ENCODE results near the gene FBXL17. TPM values are rescaled to one million over a fixed set of nuclear protein-coding genes. Genes with fewer than 3 reads are reported as not detected.

Gene FBXL17
- total and polyA plus RNA-seq, 2 of the 4 experiments (the other 2 are of a cell fraction): 3.9 to 8.1 TPM

DNA sequence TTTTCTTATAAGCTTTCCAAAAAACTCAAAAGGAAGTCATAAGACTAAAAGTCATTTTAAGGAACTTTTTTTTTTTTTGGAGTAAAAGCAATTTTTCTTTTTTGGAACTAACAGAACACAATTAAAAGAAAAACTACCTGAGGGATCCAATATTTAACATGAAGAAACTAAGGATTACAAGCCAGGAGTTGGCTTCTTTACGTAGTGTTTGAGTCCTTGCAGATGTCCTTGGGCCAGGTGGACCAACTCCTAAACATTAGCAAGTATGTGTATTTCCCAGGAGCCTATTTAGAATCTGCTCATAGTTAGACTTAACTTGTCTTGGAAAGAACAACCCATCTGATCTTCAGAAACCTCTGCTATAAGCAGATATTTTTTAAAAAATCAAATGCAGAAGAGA, 557.1 kb downstream of the FBXL17 start:
- in situ Hi-C loops (cut with MboI; ENCODE audit: low sequenced_read_pairs) (no loop called here), intact Hi-C loops (cut with micrococcal nuclease) (no loop called here), dilution Hi-C loops (cut with HindIII; ENCODE audit: low sequenced_read_pairs, unreplicated experiment) (no loop called here)
- no CpG with 5 or more reads among the region's 1 CpG for WGBS, 2 experiments (ENCODE audit: extremely low coverage in 2 of 2, insufficient read length in 1 of 2)
- Histone ChIP-seq H3K36me3 (ENCODE audit: control insufficient read depth, insufficient read depth, low read length) (no peaks in the 10 kb centered on the region), H3K4me3 (ENCODE audit: insufficient read depth, low read depth, low read length) (no peak overlapping the region), H3K9ac (ENCODE audit: low read depth, low read length) (no peak overlapping the region), H3K4ac (ENCODE audit: low read depth, low read length) (no peak overlapping the region), H2AFZ (replicated peaks; ENCODE audit: low read length, poor library complexity) (no peak overlapping the region), H2AK5ac (ENCODE audit: low read depth, low read length) (no peak overlapping the region), H3K14ac (replicated peaks; ENCODE audit: low read depth, low read length) (no peak overlapping the region), H3K9me1 (ENCODE audit: insufficient read depth, low read length) (no peaks in the 10 kb centered on the region; the same call in 1 of the 2 replicates), H4K5ac (ENCODE audit: low read depth, low read length) (no peak overlapping the region), H2BK20ac (ENCODE audit: low read depth, low read length) (no peak overlapping the region), H3K23ac (ENCODE audit: low read depth, low read length) (no peak overlapping the region), H3K9me3 (ENCODE audit: control insufficient read depth, insufficient read depth, low read length) (peaks cover 2% of the 10 kb centered on the region; the same call in 1 of the 2 replicates), H3K27ac (ENCODE audit: insufficient read depth, low read length) (no peak overlapping the region), H4K91ac (ENCODE audit: insufficient read depth, low read depth, low read length) (no peak overlapping the region), H2BK120ac (ENCODE audit: low read depth, low read length) (no peak overlapping the region), H2BK5ac (ENCODE audit: low read depth, low read length, poor library complexity, severe bottlenecking) (no peak overlapping the region), H3K4me2 (ENCODE audit: low read depth, low read length) (no peak overlapping the region), H3K27me3 (ENCODE audit: control insufficient read depth, insufficient read depth, low read length) (no peaks in the 10 kb centered on the region), H4K20me1 (ENCODE audit: insufficient read depth, low read length) (no peaks in the 10 kb centered on the region), H3K4me1 (ENCODE audit: control insufficient read depth, insufficient read depth, low read length) (no peaks in the 10 kb centered on the region), H4K8ac (ENCODE audit: low read depth in 2 of 2, low read length in 2 of 2) (no peak overlapping the region), H3K79me1 (ENCODE audit: low read depth in 1 of 2, low read length in 2 of 2) (no peaks in the 10 kb centered on the region), H3K18ac (ENCODE audit: low read depth, low read length) (no peak overlapping the region), H3K56ac (ENCODE audit: extremely low read depth, insufficient read depth, low read length) (no peak overlapping the region), H2BK15ac (ENCODE audit: low read depth, low read length) (no peak overlapping the region), H2AK9ac (replicated peaks; ENCODE audit: low read depth, low read length, poor library complexity) (no peak overlapping the region)
- ChIA-PET POLR2A (ENCODE audit: unreplicated experiment) (no interaction called here), CTCF (no interaction called here)
- TF ChIP-seq BHLHE40 (IDR thresholded peaks at IDR 0.05; ENCODE audit: low read depth, low read length): no peak
- TF ChIP-seq, protein P1, sequence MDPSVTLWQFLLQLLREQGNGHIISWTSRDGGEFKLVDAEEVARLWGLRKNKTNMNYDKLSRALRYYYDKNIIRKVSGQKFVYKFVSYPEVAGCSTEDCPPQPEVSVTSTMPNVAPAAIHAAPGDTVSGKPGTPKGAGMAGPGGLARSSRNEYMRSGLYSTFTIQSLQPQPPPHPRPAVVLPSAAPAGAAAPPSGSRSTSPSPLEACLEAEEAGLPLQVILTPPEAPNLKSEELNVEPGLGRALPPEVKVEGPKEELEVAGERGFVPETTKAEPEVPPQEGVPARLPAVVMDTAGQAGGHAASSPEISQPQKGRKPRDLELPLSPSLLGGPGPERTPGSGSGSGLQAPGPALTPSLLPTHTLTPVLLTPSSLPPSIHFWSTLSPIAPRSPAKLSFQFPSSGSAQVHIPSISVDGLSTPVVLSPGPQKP (IDR thresholded peaks at IDR 0.05; ENCODE audit: borderline replicate concordance, low read depth, low read length): no peak
- TF ChIP-seq, protein P2, sequence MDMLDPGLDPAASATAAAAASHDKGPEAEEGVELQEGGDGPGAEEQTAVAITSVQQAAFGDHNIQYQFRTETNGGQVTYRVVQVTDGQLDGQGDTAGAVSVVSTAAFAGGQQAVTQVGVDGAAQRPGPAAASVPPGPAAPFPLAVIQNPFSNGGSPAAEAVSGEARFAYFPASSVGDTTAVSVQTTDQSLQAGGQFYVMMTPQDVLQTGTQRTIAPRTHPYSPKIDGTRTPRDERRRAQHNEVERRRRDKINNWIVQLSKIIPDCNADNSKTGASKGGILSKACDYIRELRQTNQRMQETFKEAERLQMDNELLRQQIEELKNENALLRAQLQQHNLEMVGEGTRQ (IDR thresholded peaks at IDR 0.05; ENCODE audit: low read depth, low read length): no peak
- no peak for TF ChIP-seq SMC3 (IDR thresholded peaks at IDR 0.05; ENCODE audit: low read depth, low read length)
- no peak for TF ChIP-seq RCOR1 (IDR thresholded peaks at IDR 0.05; ENCODE audit: insufficient replicate concordance, low read length)
- no peak for TF ChIP-seq MAFK (IDR thresholded peaks at IDR 0.05; ENCODE audit: low read depth, low read length)
- no peak for TF ChIP-seq CEBPB (IDR thresholded peaks at IDR 0.05; ENCODE audit: low read depth, low read length)
- no peak for TF ChIP-seq FOS (IDR thresholded peaks at IDR 0.05; ENCODE audit: low read depth, low read length)
- no peak for TF ChIP-seq MAZ (IDR thresholded peaks at IDR 0.05; ENCODE audit: borderline replicate concordance, low read depth, low read length)
- TF ChIP-seq MXI1 (IDR thresholded peaks at IDR 0.05; ENCODE audit: borderline replicate concordance, low read depth, low read length): no peak
- TF ChIP-seq POLR2A (IDR thresholded peaks at IDR 0.05; ENCODE audit: low read depth, low read length): no peak
- no peak for TF ChIP-seq NFE2L2 (IDR thresholded peaks at IDR 0.05; ENCODE audit: low read depth, low read length)
- no peak for TF ChIP-seq CHD1 (IDR thresholded peaks at IDR 0.05; ENCODE audit: low read depth, low read length)
- TF ChIP-seq, protein P3, sequence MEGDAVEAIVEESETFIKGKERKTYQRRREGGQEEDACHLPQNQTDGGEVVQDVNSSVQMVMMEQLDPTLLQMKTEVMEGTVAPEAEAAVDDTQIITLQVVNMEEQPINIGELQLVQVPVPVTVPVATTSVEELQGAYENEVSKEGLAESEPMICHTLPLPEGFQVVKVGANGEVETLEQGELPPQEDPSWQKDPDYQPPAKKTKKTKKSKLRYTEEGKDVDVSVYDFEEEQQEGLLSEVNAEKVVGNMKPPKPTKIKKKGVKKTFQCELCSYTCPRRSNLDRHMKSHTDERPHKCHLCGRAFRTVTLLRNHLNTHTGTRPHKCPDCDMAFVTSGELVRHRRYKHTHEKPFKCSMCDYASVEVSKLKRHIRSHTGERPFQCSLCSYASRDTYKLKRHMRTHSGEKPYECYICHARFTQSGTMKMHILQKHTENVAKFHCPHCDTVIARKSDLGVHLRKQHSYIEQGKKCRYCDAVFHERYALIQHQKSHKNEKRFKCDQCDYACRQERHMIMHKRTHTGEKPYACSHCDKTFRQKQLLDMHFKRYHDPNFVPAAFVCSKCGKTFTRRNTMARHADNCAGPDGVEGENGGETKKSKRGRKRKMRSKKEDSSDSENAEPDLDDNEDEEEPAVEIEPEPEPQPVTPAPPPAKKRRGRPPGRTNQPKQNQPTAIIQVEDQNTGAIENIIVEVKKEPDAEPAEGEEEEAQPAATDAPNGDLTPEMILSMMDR (conservative IDR thresholded peaks at IDR 0.05; ENCODE audit: low read depth, low read length): no peak
- no peak for TF ChIP-seq RFX5 (IDR thresholded peaks at IDR 0.05; ENCODE audit: low read depth, low read length)
- no peak for TF ChIP-seq RAD21 (IDR thresholded peaks at IDR 0.05; ENCODE audit: low read length)
- BruUV-seq (replicated peaks): no TSS peak
- no peak for ATAC-seq (ENCODE audit: low read depth)
- no peak for DNase-seq

Data from IMR-90 (cell line).